ENCODE results near the gene ZGRF1. TPM values are rescaled to one million over a fixed set of nuclear protein-coding genes. Genes with fewer than 3 reads are reported as not detected.

The ZGRF1 gene
- total and polyA plus RNA-seq, 10 of the 15 experiments (the other 5 are each of a cell fraction or from before 2014, with no cell fraction given), result 8.5 to 32.1 (median 20.1) TPM

- in situ Hi-C loops (cut with MboI), result no loop called here
- CTCF ChIA-PET, result interaction anchor here (1.1 to 1.5 kb wide), 5 partner anchors 24 to 436 kb away, joined by 3 read pairs; no protein-coding TSS in a partner anchor
- no peak overlapping the region for H3K27ac ChIP-seq (ENCODE audit: control insufficient read depth, insufficient read depth)
- H3K9ac ChIP-seq (ENCODE audit: control insufficient read depth, insufficient read depth, low read length), result no peak overlapping the region
- H3K9me3 ChIP-seq (replicated peaks; ENCODE audit: control insufficient read depth, insufficient read depth, low read length), result no peaks in the 10 kb centered on the region
- FAIRE-seq, result no peak
- no peak for DNase-seq (ENCODE audit: low read depth, low spot score)
- no peak overlapping the region for H3K4me2 ChIP-seq (ENCODE audit: control insufficient read depth, insufficient read depth)
- H3K4me3 ChIP-seq, result no peak overlapping the region
- no TSS peak for BruUV-seq (replicated peaks)
- H3K27me3 ChIP-seq (replicated peaks in 1 of 2; ENCODE audit: control insufficient read depth in 2 of 2, insufficient read depth in 2 of 2, low read length in 1 of 2), result no peaks in the 10 kb centered on the region
- H4K20me1 ChIP-seq (ENCODE audit: control insufficient read depth, insufficient read depth), result no peaks in the 10 kb centered on the region
- no peaks in the 10 kb centered on the region for H3K4me1 ChIP-seq (ENCODE audit: control insufficient read depth, insufficient read depth, low read length)
- no peaks in the 10 kb centered on the region for H3K79me2 ChIP-seq (ENCODE audit: control insufficient read depth, insufficient read depth, low read length)
- WGBS (ENCODE audit: insufficient coverage, insufficient replicate concordance, low lambda C conversion rate, missing lambda C conversion rate), result 96% methylated on average over 2 of the region's 2 CpGs
- H3K36me3 ChIP-seq (ENCODE audit: control insufficient read depth in 2 of 2, insufficient read depth in 2 of 2, low read length in 1 of 2), result no peaks in the 10 kb centered on the region
- ATAC-seq, result no peak
- POLR2A ChIA-PET, result no interaction called here
- no peak overlapping the region for H2AFZ ChIP-seq (ENCODE audit: control insufficient read depth, low read depth, low read length)
- TF ChIP-seq NFIC (IDR thresholded peaks at IDR 0.05; ENCODE audit: low read depth, low read length), result no peak
- TF ChIP-seq MAX (IDR thresholded peaks at IDR 0.05; ENCODE audit: low read depth, low read length), result no peak
- TF ChIP-seq STAT3 (IDR thresholded peaks at IDR 0.05; ENCODE audit: low read depth, low read length), result no peak
- no peak for TF ChIP-seq KAT2A (conservative IDR thresholded peaks at IDR 0.05; ENCODE audit: control insufficient read depth, low read depth, low read length)
- TF ChIP-seq JUNB (IDR thresholded peaks at IDR 0.05), result no peak
- TF ChIP-seq ZNF622 (IDR thresholded peaks at IDR 0.05), result no peak
- no peak for TF ChIP-seq BCL11A (IDR thresholded peaks at IDR 0.05; ENCODE audit: low read depth, low read length)
- TF ChIP-seq NBN (IDR thresholded peaks at IDR 0.05), result no peak
- TF ChIP-seq CEBPZ (IDR thresholded peaks at IDR 0.05; ENCODE audit: low read depth, low read length), result no peak
- intact Hi-C loops (cut with micrococcal nuclease; ENCODE audit: unreplicated experiment), result no loop called here
- RAD21 ChIA-PET (ENCODE audit: unreplicated experiment), result interaction anchor here (0.6 to 0.8 kb wide), 3 partner anchors 13 to 434 kb away, joined by 3 read pairs; no protein-coding TSS in a partner anchor
- SMC1A ChIA-PET (ENCODE audit: uncharacterized antibody, unreplicated experiment), result interaction anchor here (0.9 to 1.5 kb wide), 4 partner anchors 15 to 403 kb away, joined by 3 read pairs; no protein-coding TSS in a partner anchor
Measured at GRCh38 chr4:112536123-112536522, 100.6 kb downstream of the ZGRF1 start.

Measured in GM12878 (cell line).